Kidney epithelial cell (primary cell): ENCODE measurements around the gene C1QB. TPM values are rescaled to one million over a fixed set of nuclear protein-coding genes. Genes with fewer than 3 reads are reported as not detected.

Source experiments
- DNase-seq: peaks from one replicate; pipeline ENCODE4 v3.0.0-alpha.2; 2010; ENCODE audit warnings: low read depth
- H3K27me3 ChIP-seq: 2 replicates; pipeline ENCODE4 v1.6.0; 2011; ENCODE audit warnings: low read length; ENCODE audit not compliant: control insufficient read depth, insufficient read depth
- H3K36me3 ChIP-seq: 2 replicates; pipeline ENCODE4 v1.5.1; 2011; ENCODE audit warnings: low read length; ENCODE audit not compliant: control insufficient read depth, insufficient read depth
- H3K4me3 ChIP-seq: 2 replicates; pipeline ENCODE4 v1.5.1; 2011; ENCODE audit warnings: low read depth, mild to moderate bottlenecking, control low read depth, low read length
- total RNA-seq: library from RNA; depleted of rRNA; stranded (reverse); fragments of >200 nt; gene quantifications from 2 replicates; pipeline ENCODE4 v1.2.3, GENCODE V29; 2015
- TF ChIP-seq, protein P1 (sequence below): IDR thresholded peaks from 2 replicates; pipeline ENCODE4 v1.5.1; 2011; ENCODE audit warnings: mild to moderate bottlenecking, moderate library complexity, low read length, control low read depth, inconsistent platforms; ENCODE audit not compliant: insufficient read depth, poor library complexity, severe bottlenecking

The C1QB gene
- total RNA-seq, 1 donor from 2014 or later: 2.8 TPM

DNA sequence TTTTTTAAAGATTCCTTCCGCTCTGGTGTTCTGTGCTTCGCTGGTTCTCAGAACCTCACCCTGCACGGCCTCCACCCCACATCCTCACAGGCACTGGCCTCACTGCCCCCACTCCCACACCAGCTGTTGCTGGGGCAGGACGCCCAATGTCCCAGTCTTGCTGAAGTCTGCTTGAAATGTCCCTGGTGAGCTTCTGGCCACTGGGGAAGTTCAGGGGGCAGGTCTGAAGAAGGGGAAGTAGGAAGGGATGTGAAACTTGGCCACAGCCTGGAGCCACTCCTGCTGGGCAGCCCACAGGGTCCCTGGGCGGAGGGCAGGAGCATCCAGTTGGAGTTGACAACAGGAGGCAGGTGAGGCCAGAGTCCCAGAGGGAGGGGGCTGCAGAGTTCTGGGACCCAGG is 16.7 kb upstream of the C1QB start, which contains the start of gene C1QA:
Gene C1QA, plus strand, starts transcription at position 276 of the 400 bp plus-strand sequence. CDS start 989 bp downstream, outside the sequence.
- H3K36me3 ChIP-seq: no peaks in the 10 kb centered on the region
- DNase-seq: no peak
- TF ChIP-seq, protein P1, sequence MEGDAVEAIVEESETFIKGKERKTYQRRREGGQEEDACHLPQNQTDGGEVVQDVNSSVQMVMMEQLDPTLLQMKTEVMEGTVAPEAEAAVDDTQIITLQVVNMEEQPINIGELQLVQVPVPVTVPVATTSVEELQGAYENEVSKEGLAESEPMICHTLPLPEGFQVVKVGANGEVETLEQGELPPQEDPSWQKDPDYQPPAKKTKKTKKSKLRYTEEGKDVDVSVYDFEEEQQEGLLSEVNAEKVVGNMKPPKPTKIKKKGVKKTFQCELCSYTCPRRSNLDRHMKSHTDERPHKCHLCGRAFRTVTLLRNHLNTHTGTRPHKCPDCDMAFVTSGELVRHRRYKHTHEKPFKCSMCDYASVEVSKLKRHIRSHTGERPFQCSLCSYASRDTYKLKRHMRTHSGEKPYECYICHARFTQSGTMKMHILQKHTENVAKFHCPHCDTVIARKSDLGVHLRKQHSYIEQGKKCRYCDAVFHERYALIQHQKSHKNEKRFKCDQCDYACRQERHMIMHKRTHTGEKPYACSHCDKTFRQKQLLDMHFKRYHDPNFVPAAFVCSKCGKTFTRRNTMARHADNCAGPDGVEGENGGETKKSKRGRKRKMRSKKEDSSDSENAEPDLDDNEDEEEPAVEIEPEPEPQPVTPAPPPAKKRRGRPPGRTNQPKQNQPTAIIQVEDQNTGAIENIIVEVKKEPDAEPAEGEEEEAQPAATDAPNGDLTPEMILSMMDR: no peak
- H3K27me3 ChIP-seq: peaks cover 34% of the 10 kb centered on the region
- no peak within 1 kb of the TSS for H3K4me3 ChIP-seq

DNA sequence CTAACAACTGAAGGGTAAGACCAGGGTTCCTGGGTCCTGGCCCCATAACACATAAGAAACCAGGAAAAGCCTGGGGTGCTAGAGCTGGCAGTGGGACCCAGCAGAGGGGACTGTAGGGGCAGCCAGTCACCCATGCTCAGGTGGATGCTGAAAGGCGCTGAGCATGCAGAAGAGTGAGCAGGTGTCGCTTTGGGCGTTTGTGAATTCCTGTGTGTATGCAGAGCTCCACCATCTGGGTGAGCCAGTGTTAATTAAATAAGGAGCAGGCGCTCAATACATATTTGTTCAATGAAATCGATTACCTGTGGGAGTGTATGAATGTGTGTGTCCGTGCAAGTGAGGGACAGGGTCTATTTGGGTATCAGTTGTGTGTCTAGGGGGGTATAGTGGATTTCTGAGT is 16.1 kb upstream of the C1QB start:
- no peak for DNase-seq
- Histone ChIP-seq H3K36me3 (no peaks in the 10 kb centered on the region), H3K4me3 (no peak overlapping the region), H3K27me3 (peaks cover 38% of the 10 kb centered on the region)
- TF ChIP-seq, protein P1: no peak

DNA sequence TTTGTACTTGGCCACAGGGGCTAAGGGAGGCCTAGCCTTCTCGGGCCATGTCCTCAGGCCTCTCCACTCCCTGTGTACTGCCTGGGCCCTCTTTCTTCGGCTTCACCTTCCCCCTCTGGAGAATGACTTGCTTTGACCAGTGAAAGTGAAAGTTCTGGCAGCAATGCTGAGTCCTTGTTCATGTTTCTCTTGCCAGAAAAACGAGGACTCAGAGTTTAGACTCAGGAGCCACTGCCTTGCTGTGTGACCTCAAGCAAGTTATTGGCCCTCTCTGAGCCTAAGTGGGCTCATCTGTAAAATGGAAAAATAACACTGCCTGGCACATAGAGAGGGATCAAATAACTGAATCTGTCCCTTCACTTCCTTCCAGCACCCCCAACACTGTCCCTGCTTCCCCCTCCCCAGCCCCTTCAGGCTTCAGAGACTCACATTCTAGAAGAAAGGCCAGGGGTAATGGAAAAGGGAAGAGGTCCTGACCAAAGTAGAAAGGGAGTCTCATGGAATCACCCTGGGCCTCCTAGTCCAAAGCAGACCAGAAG is 15.1 kb upstream of the C1QB start:
- Histone ChIP-seq H3K4me3 (no peak overlapping the region), H3K36me3 (no peaks in the 10 kb centered on the region), H3K27me3 (peaks cover 44% of the 10 kb centered on the region)
- TF ChIP-seq, protein P1: no peak
- no peak for DNase-seq

DNA sequence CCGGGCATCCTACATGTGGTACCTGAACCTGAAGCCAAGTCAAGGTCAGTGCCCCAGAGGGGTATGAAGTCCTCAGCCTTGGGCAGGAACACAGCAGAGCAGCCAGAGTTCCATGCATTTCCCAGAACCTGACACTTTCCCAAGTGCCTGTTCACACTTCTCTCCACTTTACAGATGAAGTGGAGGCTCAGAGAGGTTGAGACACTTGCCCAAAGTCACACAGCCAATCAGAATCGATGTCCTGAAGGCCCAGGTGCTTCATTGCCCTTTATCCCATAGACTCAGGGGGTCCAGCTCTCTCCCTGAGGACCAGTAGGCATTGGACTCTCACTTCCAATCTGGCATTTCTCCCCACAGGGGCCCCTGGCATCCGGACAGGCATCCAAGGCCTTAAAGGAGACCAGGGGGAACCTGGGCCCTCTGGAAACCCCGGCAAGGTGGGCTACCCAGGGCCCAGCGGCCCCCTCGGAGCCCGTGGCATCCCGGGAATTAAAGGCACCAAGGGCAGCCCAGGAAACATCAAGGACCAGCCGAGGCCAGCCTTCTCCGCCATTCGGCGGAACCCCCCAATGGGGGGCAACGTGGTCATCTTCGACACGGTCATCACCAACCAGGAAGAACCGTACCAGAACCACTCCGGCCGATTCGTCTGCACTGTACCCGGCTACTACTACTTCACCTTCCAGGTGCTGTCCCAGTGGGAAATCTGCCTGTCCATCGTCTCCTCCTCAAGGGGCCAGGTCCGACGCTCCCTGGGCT is 14.4 kb upstream of the C1QB start:
- no peaks in the 10 kb centered on the region for H3K36me3 ChIP-seq
- H3K27me3 ChIP-seq: peaks cover 40% of the 10 kb centered on the region
- TF ChIP-seq, protein P1: no peak
- DNase-seq: no peak
- H3K4me3 ChIP-seq: no peak overlapping the region

DNA sequence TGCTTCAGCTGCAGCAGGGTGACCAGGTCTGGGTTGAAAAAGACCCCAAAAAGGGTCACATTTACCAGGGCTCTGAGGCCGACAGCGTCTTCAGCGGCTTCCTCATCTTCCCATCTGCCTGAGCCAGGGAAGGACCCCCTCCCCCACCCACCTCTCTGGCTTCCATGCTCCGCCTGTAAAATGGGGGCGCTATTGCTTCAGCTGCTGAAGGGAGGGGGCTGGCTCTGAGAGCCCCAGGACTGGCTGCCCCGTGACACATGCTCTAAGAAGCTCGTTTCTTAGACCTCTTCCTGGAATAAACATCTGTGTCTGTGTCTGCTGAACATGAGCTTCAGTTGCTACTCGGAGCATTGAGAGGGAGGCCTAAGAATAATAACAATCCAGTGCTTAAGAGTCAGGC is 13.8 kb upstream of the C1QB start:
- no peak for DNase-seq
- no peak overlapping the region for H3K4me3 ChIP-seq
- peaks cover 43% of the 10 kb centered on the region for H3K27me3 ChIP-seq
- H3K36me3 ChIP-seq: no peaks in the 10 kb centered on the region
- TF ChIP-seq, protein P1: no peak
